GM19328 (cell line): Measurements from ENCODE around the gene EHF.

Source experiments
- ATAC-seq: cut with Tn5 transposase; IDR thresholded peaks from one replicate; pipeline ENCODE4 v1.9.1; 2021; ENCODE audit warnings: mild to moderate bottlenecking, moderate library complexity; ENCODE audit not compliant: unreplicated experiment

Gene EHF

DNA sequence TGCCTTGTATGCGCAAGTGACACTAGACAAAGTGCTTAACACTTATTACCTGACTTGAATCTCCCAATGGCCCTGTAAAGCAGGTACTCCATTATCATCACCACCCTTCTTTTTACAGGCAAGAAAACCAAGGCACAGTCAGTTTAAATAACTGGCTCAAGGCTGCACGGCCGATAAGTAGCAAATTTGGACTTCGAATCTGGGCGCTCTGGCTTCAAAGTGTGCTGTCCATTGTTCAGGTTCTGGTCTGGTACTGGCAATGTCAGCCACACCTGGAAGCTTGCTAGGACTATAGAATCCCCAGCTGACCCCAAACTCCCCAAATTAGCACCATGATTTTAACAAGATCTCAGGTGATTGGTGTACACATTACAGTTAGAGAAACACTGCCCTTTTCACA is 19.3 kb upstream of the EHF start:
- ATAC-seq: no peak

DNA sequence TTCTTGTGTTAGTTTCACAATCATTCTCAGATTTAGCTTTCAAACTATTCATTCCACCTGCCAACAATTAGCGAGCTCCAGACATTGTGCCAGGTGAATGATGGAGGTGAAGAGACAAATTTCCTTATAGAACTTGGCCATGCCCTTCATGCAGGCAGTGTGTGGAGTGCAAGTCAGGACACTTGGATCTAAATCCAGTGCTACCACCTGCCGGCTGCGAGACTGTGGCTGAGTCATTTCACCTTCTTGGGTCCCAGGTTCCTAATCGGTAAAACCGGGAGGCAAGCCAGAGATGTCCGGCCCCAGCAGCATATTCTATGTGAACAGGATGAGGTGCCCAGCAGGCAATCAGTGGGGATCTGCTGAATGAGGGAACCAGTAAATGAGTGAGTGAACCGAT is 18.6 kb upstream of the EHF start:
- ATAC-seq: no peak

DNA sequence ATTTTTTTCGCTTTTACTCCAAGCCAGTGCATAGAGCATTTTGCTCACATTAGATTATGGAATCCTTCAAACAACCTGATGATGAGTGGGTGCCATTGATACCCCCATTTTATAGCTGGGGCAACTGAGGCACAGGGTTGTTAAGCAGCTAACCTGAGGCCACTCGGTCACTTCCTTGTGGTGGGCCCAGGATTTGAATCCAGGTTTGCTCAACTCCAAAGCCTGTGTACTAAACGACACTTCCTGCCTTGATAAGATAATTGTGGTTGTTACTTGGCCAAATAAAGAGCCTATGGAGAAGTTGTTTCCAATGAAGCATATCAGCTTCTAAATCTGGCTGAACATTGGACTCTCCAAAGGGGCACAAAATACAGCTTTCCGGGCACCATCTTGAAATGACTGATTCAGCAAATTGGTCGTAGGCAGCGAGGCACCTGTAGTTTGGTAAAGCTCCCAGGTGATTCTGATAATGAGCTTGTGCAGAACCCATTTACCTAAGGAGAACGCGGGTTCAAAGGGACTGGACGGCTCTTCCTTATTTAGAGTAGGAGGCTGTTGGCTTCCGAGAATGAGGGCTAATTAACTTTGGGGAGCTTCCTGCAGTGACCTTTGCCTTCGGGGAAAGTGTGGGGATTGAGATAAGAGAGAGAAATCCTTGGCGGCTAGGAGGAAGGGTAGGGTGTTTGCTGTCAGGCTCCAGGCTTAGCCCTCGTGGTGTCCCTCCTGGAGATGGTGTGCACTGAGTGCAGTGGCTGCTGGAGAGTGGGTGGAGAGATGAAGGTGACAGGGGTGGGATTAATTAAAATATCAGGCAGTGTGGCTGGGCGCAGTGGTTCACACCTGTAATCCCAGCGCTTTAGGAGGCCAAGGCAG is 17.5 kb upstream of the EHF start:
- no peak for ATAC-seq

- no peak for ATAC-seq
These were observed 16.7 kb upstream of the EHF start for GRCh38 chr11:34604145-34604544.

DNA sequence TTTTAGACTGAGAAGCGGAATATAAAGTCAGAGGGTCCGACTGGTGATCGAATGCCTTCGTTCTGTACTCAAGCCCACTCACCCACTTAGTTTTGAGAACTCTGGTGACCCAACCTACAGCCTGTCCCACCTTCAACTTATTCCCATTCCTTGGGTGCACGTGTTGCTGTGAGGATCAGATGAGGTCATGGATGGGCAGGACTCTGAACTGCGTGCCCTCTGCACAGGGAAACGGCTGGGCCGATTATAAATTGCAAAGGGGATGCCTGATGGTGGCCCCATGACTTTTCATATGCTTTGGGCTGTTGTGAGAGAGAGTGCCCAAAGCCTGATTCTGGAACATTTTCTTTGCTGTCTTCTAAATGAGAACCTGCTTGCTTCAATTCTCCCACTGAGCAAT is 16.0 kb upstream of the EHF start:
- ATAC-seq: no peak

DNA sequence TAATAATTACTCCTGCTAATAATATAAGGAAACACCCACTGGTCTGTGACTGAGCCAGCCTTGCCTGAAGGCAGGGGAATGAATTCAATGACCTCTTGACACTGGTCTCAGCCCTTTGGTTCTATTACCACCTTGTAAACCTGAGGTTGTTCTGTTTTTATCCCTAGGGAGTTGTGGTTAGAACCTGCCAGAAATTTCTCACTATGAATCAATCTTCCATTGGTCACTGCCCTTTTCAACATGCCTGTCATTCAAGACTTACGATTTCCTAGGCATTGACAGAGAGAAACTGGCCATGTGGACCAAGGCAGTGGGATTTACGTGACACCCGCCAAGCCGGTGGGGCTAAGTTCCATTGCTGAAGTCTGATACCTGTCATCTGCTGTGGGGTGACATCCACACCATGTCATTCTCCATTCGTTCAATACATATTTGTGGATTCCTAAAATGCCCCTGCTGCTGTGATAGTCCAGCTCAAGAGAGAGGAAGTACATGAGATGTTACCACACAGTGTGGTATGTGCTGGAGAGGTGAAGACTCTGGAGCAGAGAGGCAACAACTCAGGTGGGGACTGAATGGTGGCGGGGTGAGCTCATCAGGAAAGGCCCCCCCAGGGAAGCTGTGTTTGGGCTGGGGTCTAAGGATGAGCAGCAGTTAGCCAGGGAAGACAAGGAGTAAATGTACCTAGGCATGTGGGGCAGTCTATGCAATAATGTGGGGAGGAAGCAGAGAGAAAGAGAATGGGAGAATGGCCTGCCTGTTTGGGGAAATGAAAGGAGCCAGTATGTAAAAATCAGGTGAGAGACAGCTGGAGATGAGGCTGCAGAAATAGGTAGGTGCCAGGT is 15.2 kb upstream of the EHF start:
- no peak for ATAC-seq

- no peak for ATAC-seq
These were observed 14.4 kb upstream of the EHF start for GRCh38 chr11:34606326-34607120.

DNA sequence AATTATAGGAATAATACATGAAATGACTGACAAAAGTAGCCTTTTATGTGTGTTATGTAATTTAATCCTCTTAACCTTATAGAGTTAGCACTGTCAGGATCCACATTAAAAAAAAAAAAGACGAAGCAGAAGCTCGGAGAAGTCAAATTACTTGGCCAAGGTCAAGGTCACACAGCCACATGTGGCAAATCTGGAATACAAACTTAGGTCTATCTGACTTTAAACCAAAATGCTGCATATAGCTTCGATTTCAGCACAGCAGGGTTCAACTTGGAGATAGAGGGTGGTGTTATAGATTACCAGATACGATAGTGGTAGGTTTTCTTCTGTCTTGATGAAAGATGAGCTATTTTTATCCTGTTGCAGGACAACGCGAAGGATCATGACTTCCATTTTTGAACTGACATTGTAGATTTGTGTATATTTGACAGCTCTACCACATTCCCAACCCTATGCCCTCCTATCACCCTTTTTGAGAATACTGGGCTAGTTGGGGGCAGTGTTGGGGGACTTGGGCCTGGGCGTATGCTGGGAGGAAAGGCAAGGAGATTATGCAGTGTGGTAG is 11.6 kb upstream of the EHF start:
- ATAC-seq: no peak

DNA sequence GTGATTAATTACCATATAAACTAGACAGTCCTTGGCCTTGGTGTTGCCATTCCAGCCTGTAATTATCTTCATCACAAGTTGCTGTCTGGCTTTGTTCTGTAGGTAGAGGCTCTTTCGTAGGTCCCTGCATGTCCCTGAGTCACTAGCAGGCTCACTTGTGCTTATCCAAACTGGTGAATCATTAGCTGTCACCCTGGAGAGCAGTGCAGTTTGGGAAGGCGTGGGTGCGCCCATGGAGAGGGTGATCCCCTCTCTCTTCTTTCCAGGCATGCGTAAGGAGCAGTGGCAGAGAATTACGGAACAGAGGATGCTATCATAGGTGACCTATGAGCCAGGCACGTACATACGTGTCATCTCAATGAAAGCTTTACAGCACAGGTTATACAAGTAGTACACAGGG is 11.0 kb upstream of the EHF start:
- no peak for ATAC-seq

DNA sequence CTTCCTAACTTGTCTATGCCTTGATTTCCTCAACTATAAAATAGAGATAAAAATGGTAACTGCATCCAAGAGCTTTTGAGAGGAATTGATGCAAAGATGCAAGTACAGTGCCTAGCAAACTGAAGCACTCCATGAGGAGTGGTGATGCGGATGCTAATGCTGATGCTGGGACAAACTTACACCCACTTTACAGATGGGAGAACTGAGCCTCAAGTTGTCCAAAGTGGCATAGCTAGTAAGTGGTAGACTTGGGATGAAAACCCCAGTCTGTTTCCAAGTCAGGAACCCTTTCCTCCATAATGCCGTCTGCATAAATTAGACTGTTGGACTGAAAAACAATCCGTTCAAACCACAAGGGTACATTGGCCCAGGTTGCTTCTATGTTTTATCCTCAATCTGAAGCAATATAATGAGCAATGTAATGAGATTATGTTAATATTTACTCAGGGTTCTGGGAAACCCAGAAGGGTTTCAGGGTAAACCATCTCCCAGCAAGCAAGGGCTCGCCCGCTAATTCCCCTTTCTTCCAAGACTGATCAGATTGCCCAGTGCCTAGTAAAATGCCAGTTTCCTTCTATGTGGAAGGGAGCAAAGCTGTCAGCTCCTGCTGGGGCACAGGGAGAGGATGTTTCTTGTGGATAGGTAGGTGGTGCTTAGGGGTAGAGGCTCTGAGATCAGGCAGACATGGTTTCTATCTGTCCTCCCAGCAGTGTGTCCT is 10.4 kb upstream of the EHF start:
- ATAC-seq: no peak

DNA sequence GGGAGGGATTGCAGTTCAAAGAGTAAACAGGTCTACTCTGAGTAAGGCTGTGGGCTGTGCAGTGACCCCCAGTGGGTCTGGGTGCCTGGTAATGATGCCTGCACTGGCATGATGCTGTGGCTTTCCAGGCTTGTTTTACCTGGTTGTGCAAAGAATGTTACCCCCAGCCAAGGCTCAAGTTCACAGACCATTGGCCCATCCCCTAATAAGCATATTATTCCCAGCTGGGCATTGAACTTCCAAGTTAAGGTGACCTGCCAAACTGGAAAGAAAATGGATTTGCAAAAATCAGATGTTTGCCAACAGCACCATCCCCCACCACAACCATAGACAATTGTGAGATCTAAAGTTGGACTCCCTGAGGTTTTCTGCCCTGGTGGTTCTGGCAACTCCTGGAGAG is 7.9 kb upstream of the EHF start:
- peak; percentile 4 for ATAC-seq

- ATAC-seq: peak; percentile 85
These were observed 7.3 kb upstream of the EHF start for GRCh38 chr11:34613552-34614056.

DNA sequence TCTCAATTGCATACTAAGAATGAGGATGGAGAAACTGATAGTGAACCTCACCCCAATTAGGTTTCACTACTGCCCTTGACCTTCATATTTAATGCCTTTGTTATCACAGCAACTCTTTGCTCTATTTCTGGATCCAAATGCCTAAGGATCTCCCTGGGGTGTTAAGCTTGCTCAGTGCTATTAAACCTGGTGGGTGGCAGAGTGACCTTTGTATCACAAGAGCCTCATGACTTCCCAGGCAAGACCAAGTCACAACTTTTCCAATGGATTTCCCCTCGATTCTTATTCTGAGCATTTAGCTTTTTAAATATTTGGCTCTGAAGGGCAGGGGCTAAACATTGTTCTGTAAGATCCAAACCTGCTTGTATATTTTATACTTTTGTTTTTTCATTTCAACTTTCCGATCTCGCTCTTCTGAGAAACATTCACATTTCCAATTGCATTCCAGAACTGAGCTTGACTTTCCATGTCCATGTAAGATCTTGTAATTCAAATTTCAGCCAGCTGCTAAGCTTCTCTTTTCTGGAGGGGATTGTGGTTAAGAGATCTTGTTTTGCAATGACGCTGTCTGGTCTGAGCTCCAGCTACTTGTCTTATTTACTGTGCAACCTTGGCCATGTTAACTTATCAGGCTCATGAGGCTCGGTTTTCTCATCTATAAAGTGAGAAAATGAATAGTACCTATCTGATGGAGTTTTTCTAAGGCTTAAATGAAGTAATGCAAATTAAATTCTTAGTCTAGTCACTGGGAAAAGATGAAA is 6.4 kb upstream of the EHF start:
- ATAC-seq: peak; percentile 54

- ATAC-seq: no peak
These were observed 4.8 kb upstream of the EHF start for GRCh38 chr11:34616086-34616485.

DNA sequence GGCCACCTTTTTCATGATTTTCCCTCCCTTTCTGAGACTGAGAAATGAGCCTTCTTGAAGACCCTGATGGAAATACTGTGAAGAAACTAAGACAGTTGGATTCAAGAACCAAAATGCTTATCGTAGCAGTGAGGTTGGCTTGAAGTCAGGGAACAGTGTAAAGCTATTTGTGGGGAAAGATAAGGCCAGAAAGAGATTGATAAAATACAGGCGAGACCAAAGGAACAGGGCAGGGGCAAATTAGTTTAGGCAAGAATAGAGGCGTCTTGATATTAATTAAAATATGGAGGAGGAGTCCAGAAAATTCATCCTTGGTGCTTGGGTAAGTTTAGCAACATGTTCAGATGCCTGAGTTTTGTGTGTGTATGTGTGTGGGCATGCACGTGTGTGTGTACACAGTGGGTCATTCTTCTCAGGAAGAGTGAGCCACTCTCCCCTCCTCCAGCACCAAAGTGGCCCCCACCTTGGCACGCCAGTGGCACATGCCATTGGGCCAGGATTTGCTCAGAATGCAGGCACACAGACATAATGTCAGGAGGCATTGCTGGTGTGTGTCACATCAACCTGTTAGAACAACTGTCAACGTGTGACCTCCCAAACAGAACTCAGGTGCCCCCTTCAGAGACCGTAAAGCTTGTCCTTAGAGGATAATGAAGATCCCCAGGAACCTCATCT is 3.9 kb upstream of the EHF start:
- ATAC-seq: no peak

GRCh38 chr11:34618406-34618805 is 2.5 kb upstream of the EHF start:
- ATAC-seq: no peak

GRCh38 chr11:34619062-34619516 is 1.8 kb upstream of the EHF start:
- ATAC-seq: no peak

GRCh38 chr11:34620202-34620601 is 691 bp upstream of the EHF start:
- no peak for ATAC-seq

DNA sequence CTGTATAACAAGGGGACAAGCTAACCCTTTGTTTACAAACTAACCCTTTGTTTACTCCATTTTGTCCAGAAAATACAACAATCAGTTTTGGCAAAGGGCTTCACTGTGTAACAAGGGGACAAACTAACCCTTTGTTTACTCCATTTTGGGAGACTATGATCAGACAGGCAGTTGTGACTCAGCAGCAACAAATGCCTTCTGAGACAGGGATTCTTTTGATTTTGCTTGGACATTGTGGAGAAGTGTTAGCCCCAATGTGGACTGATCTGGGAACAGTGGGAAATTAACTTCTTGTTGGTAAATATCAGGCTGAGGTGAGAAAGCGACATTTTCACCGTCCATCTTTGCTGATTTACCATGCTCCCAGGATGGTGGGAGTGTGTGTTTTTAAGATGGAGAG is 983 bp downstream of the EHF start:
- ATAC-seq: no peak
